Right ventricle myocardium superior (tissue), 1 donor: ENCODE data around the gene SHBG. TPM values are rescaled to one million over a fixed set of nuclear protein-coding genes. Genes with fewer than 3 reads are reported as not detected.
"Not testable (repeated sequence)": the region's sequence is repeated elsewhere in the genome, so short reads cannot be mapped to it uniquely, and the experiment has no call there.

Experiments used
- ATAC-seq: fragments of 200-7000 bp; cut with Tn5 transposase; one replicate; pipeline ENCODE4 v1.9.1; 2020; ENCODE audit warnings: mild to moderate bottlenecking; ENCODE audit not compliant: poor library complexity
- DNase-seq: peaks from one replicate; pipeline ENCODE4 v3.0.0-alpha.2; 2020
- intact Hi-C: fragments of 100-400 bp; cut with DNase I; formaldehyde crosslinking; loops from one replicate; pipeline ENCODE4 v1.11.2; 2022
- total RNA-seq: library from RNA; stranded (reverse); fragmentation: NEBNext Ultra II Directional; extraction: Animal tissue kit (Norgen Biotek cat#: 25700); gene quantifications from one replicate; pipeline ENCODE4 v1.2.1, GENCODE V29; 2021
- donor health status: DM: no; HTN: yes; CAD: no; lungs with severe emphysema.

SHBG gene
- total RNA-seq, 1 donor from 2014 or later: 0.54 TPM

- ATAC-seq: no peak
- intact Hi-C loops: loop anchor here (2.0 kb wide), 1 partner anchor 56 kb away; the partner anchor contains the start of gene WRAP53
- no peak for DNase-seq
These were observed 3.2 kb downstream of the SHBG start for GRCh38 chr17:7633093-7633492.

GRCh38 chr17:7634384-7634783, 4.4 kb downstream of the SHBG start:
- intact Hi-C loops: no loop called here
- ATAC-seq (no peak), DNase-seq (peak; percentile 60)

DNA sequence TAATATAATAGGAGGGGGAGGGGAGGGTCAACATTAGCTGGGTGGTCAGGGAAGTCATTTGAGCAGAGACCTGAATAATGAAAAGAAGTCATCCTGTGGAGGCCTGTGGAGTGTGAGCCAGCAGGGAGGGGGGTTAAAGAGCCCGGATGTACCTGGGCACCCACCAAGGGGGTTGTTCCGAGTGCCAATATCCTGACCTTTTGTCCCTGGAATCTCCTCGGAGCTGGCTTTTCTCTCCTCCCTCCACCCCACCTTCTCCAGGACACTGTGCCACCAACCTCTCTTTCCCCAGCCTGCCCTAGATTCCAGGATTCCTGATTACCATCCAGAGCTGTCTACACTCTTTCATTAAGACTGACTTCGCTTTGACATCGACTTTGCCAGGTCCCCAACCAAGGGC, 6.2 kb downstream of the SHBG start:
- DNase-seq (no peak), ATAC-seq (no peak)
- intact Hi-C loops: no loop called here

GRCh38 chr17:7640783-7641182, 10.8 kb downstream of the SHBG start:
- DNase-seq: no peak
- intact Hi-C loops: no loop called here
- no peak for ATAC-seq

DNA sequence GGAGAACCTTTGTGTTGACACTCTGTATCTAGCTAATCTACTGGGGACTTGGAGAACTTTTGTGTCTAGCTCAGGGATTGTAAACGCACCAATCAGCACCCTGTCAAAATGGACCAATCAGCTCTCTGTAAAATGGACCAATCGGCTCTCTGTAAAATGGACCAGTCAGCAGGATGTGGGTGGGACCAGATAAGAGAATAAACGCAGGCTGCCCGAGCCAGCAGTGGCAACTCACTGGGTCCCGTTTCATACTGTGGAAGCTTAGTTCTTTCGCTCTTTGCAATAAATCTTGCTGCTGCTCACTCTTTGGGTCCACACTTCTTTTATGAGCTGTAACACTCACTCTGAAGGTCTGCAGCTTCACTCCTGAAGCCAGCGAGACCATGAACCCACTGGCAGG, 11.7 kb downstream of the SHBG start:
- ATAC-seq, intact Hi-C loops, DNase-seq: not testable (repeated sequence)

DNA sequence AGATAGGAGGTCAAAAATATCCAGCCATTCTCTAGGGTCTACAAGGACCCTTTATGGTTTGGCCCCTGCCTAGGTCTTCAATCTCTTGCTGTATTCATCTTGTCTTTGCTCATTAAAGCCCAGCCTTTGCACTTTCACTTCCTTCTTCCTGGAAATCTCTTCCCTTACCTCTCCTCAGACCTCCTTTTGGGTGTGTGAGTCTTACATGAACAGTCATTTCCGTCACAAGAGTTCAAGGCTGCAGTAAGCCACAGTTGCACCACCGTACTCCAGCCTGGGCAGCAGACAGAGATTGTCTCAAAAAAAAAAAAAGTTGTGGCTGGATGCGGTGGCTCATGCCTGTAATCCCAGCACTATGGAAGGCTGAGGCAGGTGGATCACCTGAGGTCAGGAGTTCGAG, 14.8 kb downstream of the SHBG start:
- ATAC-seq (no peak), DNase-seq (no peak)
- intact Hi-C loops: no loop called here

GRCh38 chr17:7646457-7646856, 16.5 kb downstream of the SHBG start:
- ATAC-seq: no peak
- DNase-seq: no peak
- intact Hi-C loops: no loop called here

- ATAC-seq: no peak
- intact Hi-C loops: no loop called here
- no peak for DNase-seq
These were observed 17.1 kb downstream of the SHBG start for GRCh38 chr17:7647018-7647417.

DNA sequence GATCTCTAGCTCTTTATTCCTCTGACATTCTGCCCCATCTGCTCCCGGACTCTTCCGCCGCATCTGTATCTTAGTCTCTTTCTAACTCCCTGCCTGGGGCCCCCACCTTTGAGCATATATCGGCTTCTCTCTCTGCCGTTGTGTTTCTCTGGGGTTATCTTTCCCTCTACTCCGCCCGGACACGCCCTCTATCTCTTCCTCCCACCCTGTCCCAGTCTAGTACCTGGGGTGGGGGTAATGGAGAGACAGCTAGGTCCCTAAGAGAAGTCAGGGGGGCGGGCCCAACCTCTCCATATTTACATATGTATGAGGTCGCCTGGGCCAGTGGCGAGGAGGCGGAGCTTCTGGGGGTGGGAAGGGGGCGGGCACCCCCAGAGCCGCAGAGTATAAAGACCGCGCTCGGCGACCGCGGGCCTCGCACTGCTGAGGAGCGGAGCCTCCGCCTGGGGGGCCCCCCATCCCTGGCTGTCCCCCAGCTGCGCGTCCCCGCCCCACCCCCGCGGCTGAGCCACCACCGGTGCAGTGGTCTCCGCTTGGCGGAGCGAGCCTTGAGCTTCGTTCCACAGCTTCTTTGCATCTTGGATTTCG, 20.7 kb downstream of the SHBG start, which contains the start of gene ATP1B2:
Gene ATP1B2 (plus strand): TSS at position 418 of the 588 bp plus-strand sequence. CDS start 593 bp downstream, outside the sequence.
- ATAC-seq: peak; percentile 91
- peak; percentile 83 for DNase-seq
- intact Hi-C loops: no loop called here

DNA sequence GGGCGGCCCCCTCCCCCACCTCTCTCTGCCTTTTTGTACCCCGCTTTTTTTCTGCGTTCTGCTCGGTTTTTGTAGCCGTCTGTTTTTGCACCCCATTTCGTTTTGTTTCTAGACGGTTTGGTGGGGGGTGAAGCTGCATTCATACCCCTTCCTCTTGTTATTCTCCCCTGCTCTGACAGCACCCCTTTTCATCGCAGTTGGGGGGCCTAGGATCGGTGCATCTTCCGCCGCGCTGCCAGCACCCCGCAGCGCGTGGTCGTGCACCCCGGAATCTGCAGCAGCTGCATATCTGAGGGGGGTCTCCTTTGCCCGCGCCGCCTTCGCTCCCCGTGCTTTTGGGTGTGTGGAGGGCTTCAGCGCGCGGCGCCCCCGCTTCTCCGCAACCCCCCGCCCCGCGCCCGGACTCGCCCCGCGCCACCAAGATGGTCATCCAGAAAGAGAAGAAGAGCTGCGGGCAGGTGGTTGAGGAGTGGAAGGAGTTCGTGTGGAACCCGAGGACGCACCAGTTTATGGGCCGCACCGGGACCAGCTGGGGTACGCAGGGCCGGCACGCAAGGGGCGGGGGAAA, 21.2 kb downstream of the SHBG start:
- DNase-seq: no peak
- ATAC-seq: peak; percentile 16
- intact Hi-C loops: no loop called here

DNA sequence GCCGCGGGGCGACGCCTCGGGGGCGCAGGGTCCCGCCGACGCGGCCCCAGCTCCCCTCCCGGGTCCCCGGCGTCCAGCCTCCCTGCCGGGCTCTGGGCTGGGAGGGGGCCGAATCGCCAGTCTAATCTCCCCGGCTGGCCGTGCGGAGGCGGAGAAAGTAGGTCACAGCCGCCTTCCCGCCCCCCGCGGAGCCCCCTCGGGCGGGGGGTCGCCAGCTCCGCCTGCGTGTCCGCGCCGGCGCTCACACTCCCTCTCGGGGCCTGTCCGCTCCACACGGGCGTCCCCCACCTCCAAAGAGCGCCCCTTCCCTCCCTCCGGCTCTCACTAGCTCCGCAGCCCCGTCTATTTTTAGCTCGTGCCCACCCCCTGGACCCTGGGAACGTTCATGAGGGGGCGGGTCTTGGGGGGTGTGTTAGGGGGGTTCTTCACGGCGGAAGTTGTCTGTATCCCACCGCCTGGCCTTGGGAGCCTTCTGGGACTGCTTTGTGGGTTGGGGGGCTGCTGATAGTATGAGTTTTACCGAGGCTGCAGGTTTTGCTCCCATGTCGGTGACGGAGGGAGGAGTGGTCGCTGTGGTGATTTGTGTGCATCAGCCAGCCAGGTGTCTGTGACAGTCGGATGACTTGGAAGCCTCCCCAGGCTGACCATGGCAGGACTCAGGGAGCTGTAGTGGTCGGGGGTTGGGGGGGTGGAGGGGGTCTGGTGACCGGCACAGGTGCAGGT, 21.9 kb downstream of the SHBG start:
- intact Hi-C loops: no loop called here
- DNase-seq (no peak), ATAC-seq (peak; percentile 32)

- intact Hi-C loops: no loop called here
- ATAC-seq: no peak
- DNase-seq: no peak
These were observed 22.7 kb downstream of the SHBG start for GRCh38 chr17:7652388-7653356.

DNA sequence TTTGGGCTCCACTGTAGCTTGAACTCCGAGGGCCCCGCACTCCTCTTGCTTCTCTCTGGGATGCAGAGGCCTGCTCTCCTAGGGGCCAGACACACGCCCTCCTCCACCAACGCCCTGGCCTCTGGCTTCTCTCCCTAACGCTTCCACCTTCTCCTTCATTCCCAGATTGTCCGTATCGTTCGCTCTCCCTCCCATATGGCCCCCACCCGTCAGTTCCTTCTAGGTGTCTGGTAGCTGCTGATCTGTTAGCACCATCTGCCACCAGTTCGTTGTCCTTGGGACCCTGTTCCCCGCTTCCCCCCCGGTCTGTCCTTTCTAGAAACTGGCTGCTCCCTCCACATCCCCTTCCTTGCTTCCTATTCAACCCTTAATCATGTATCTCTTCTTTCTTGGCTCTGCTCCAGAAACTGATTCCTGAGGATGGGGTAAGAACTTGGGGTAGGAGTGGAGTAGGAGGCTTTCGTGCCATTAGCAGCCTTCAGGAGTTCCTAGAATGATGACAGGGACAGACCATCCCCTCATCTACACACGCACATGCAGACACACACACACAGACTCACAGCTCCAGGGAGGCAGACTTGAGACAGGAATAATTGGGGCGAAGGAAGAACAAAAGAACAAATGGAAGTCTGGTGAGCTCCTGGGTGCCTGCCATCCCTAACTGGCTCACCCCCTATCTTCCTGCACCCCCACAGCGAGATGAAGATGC, 25.1 kb downstream of the SHBG start:
- no peak for ATAC-seq
- intact Hi-C loops: no loop called here
- DNase-seq: no peak

GRCh38 chr17:7655541-7655840, 25.6 kb downstream of the SHBG start:
- intact Hi-C loops: no loop called here

GRCh38 chr17:7656958-7657609, 27.1 kb downstream of the SHBG start:
- DNase-seq (peak; percentile 69), ATAC-seq (peak; percentile 67)
- intact Hi-C loops: no loop called here

More at GRCh38 chr17:7655541-7655840, 25.6 kb downstream of the SHBG start:
- no peak for DNase-seq
- ATAC-seq: no peak

GRCh38 chr17:7667656-7668406, 37.9 kb downstream of the SHBG start:
- intact Hi-C loops: no loop called here
- ATAC-seq (no peak), DNase-seq (no peak)

GRCh38 chr17:7668482-7668881, 38.5 kb downstream of the SHBG start:
- intact Hi-C loops: no loop called here
- ATAC-seq: no peak

More at GRCh38 chr17:7668482-7668881, 38.5 kb downstream of the SHBG start:
- DNase-seq: no peak
